Activated naive CD4-positive, alpha-beta T cell treated with anti-CD3 and anti-CD28 coated beads, Interleukin-2, amount 50 U/mL, for 72 hours (primary cell): Measurements from ENCODE around the gene PUM2. TPM values are rescaled to one million over a fixed set of nuclear protein-coding genes. Genes with fewer than 3 reads are reported as not detected.

ENCODE experiments used
- ATAC-seq, 2 donors: fragments of 150-1000 bp; cut with Tn5 transposase; 2 replicates each; pipeline ENCODE4 v1.10.0; 2021; ENCODE audit warnings: mild to moderate bottlenecking in 2 of 2, moderate library complexity in 2 of 2
- DNase-seq, 2 donors: peaks; one replicate each; pipeline ENCODE4 v3.0.0; 2021 to 2022; ENCODE audit warnings: low spot score in 2 of 2
- H3K27ac Mint-ChIP-seq, 2 donors: one replicate each; pipeline ENCODE4 v1.8.0; 2022; ENCODE audit warnings: mild to moderate bottlenecking in 2 of 2, mixed read lengths in 2 of 2
- H3K36me3 Mint-ChIP-seq, 2 donors: one replicate each; pipeline ENCODE4 v1.8.0; 2022; ENCODE audit warnings: mixed read lengths in 2 of 2
- H3K9me3 Mint-ChIP-seq, 2 donors: one replicate each; pipeline ENCODE4 v1.8.0; 2022; ENCODE audit warnings: mixed read lengths in 2 of 2
- total RNA-seq, 2 donors: library from RNA; stranded (reverse); gene quantifications; one replicate each; pipeline ENCODE4 v1.2.3, GENCODE V29; 2022

The PUM2 gene
- total RNA-seq, 2 donors from 2014 or later: 99.0 to 111 TPM

GRCh38 chr2:20326163-20326780, 24.4 kb downstream of the PUM2 start:
- Mint-ChIP-seq H3K36me3 (peaks cover 14 to 51% of the 10 kb centered on the region in 2 donors), H3K9me3 (peaks cover 6 to 10% of the 10 kb centered on the region in 2 donors), H3K27ac (no peak overlapping the region)
- DNase-seq (peak in 1 of 2 donors; percentile 25), ATAC-seq (peak; percentile 51 to 75)

GRCh38 chr2:20322527-20323300, 27.9 kb downstream of the PUM2 start:
- DNase-seq (no peak), ATAC-seq (no peak)
- no peaks in the 10 kb centered on the region for H3K9me3 Mint-ChIP-seq
- H3K36me3 Mint-ChIP-seq: peaks cover 15 to 59% of the 10 kb centered on the region in 2 donors
- H3K27ac Mint-ChIP-seq: peak overlapping the region in 1 of 2 donors; percentile 39

GRCh38 chr2:20317690-20318089, 33.0 kb downstream of the PUM2 start:
- Mint-ChIP-seq H3K36me3 (peaks cover 17 to 67% of the 10 kb centered on the region in 2 donors), H3K9me3 (no peaks in the 10 kb centered on the region), H3K27ac (no peak overlapping the region)
- ATAC-seq: no peak
- no peak for DNase-seq

GRCh38 chr2:20317197-20317596, 33.4 kb downstream of the PUM2 start:
- DNase-seq: no peak
- ATAC-seq: no peak
- Mint-ChIP-seq H3K27ac (no peak overlapping the region), H3K9me3 (no peaks in the 10 kb centered on the region), H3K36me3 (peaks cover 17 to 65% of the 10 kb centered on the region in 2 donors)

GRCh38 chr2:20314562-20315501, 35.8 kb downstream of the PUM2 start:
- ATAC-seq (peak in 1 of 2 donors; percentile 46), DNase-seq (no peak)
- Mint-ChIP-seq H3K27ac (peak overlapping the region in 1 of 2 donors; percentile 5), H3K9me3 (no peaks in the 10 kb centered on the region), H3K36me3 (peaks cover 15 to 46% of the 10 kb centered on the region in 2 donors)

GRCh38 chr2:20313659-20314058, 37.0 kb downstream of the PUM2 start:
- H3K27ac Mint-ChIP-seq: no peak overlapping the region
- no peaks in the 10 kb centered on the region for H3K9me3 Mint-ChIP-seq
- ATAC-seq (peak in 1 of 2 donors; percentile 71), DNase-seq (no peak)
- peaks cover 5 to 40% of the 10 kb centered on the region in 2 donors for H3K36me3 Mint-ChIP-seq

GRCh38 chr2:20309001-20309400, 41.6 kb downstream of the PUM2 start:
- Mint-ChIP-seq H3K36me3 (peaks cover 0 to 13% of the 10 kb centered on the region in 2 donors), H3K9me3 (no peaks in the 10 kb centered on the region), H3K27ac (peak overlapping the region in 1 of 2 donors; percentile 68)
- DNase-seq (no peak), ATAC-seq (no peak)

- H3K27ac Mint-ChIP-seq: peak overlapping the region in 1 of 2 donors; percentile 48
- no peaks in the 10 kb centered on the region for H3K9me3 Mint-ChIP-seq
- no peak for ATAC-seq
- DNase-seq: no peak
- H3K36me3 Mint-ChIP-seq: peaks cover 0 to 13% of the 10 kb centered on the region in 2 donors
These were observed 43.3 kb downstream of the PUM2 start for GRCh38 chr2:20307311-20307710.

GRCh38 chr2:20304411-20304810, 46.2 kb downstream of the PUM2 start:
- Mint-ChIP-seq H3K36me3 (peaks cover 0 to 13% of the 10 kb centered on the region in 2 donors), H3K27ac (no peak overlapping the region), H3K9me3 (no peaks in the 10 kb centered on the region)
- ATAC-seq: no peak
- DNase-seq: no peak

- peaks cover 0 to 11% of the 10 kb centered on the region in 2 donors for H3K36me3 Mint-ChIP-seq
- ATAC-seq (no peak), DNase-seq (no peak)
- H3K9me3 Mint-ChIP-seq: no peaks in the 10 kb centered on the region
- no peak overlapping the region for H3K27ac Mint-ChIP-seq
These were observed 46.7 kb downstream of the PUM2 start for GRCh38 chr2:20303966-20304365.

GRCh38 chr2:20302019-20302418, 48.6 kb downstream of the PUM2 start:
- Mint-ChIP-seq H3K9me3 (no peaks in the 10 kb centered on the region), H3K36me3 (peaks cover 0 to 19% of the 10 kb centered on the region in 2 donors), H3K27ac (no peak overlapping the region)
- DNase-seq (no peak), ATAC-seq (no peak)

GRCh38 chr2:20300656-20301055, 50.0 kb downstream of the PUM2 start:
- Mint-ChIP-seq H3K36me3 (peaks cover 0 to 16% of the 10 kb centered on the region in 2 donors), H3K9me3 (no peaks in the 10 kb centered on the region), H3K27ac (peak overlapping the region; percentile 37 to 60)
- DNase-seq (no peak), ATAC-seq (no peak)

GRCh38 chr2:20299113-20299512, 51.5 kb downstream of the PUM2 start:
- peaks cover 0 to 16% of the 10 kb centered on the region in 2 donors for H3K36me3 Mint-ChIP-seq
- DNase-seq (no peak), ATAC-seq (peak in 1 of 2 donors; percentile 43)
- no peaks in the 10 kb centered on the region for H3K9me3 Mint-ChIP-seq
- H3K27ac Mint-ChIP-seq: peak overlapping the region in 1 of 2 donors; percentile 81

GRCh38 chr2:20294231-20294630, 56.4 kb downstream of the PUM2 start:
- Mint-ChIP-seq H3K36me3 (peaks cover 5 to 16% of the 10 kb centered on the region in 2 donors), H3K9me3 (no peaks in the 10 kb centered on the region), H3K27ac (no peak overlapping the region)
- ATAC-seq: no peak
- no peak for DNase-seq

- no peak for DNase-seq
- no peak overlapping the region for H3K27ac Mint-ChIP-seq
- no peak for ATAC-seq
- no peaks in the 10 kb centered on the region for H3K9me3 Mint-ChIP-seq
- H3K36me3 Mint-ChIP-seq: peaks cover 5 to 14% of the 10 kb centered on the region in 2 donors
These were observed 57.7 kb downstream of the PUM2 start for GRCh38 chr2:20292984-20293383.

- peaks cover 3 to 5% of the 10 kb centered on the region in 2 donors for H3K36me3 Mint-ChIP-seq
- ATAC-seq (no peak), DNase-seq (no peak)
- no peak overlapping the region for H3K27ac Mint-ChIP-seq
- no peaks in the 10 kb centered on the region for H3K9me3 Mint-ChIP-seq
These were observed 58.7 kb downstream of the PUM2 start for GRCh38 chr2:20291846-20292408.
